ENCODE results near the gene MGAT3. TPM values are rescaled to one million over a fixed set of nuclear protein-coding genes. Genes with fewer than 3 reads are reported as not detected.

Gene MGAT3
- total RNA-seq, 1 experiment from 2014 or later, result 0.57 TPM

DNA sequence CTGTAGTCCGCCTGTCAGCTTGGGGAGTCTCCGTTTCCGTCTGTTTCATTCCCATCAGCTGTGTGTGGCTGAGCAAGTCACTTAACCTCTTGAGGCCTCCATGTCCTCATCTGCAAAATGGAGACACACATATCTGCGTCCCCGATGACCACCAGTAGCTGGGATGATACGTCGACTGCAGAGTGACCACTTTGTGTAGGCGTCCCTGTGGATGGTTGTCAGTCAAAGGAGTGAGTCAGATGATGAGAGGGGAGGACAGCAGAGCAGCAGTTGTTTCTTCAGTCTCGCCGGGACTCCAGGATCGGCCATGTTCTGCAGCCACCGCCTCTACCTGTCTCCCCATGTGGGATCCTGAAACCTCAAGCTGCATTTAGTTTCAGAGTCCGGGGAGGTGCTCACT lies 19.9 kb downstream of the MGAT3 start:
- no TSS peak for BruUV-seq (replicated peaks)
- CTCF ChIA-PET, result no interaction called here

DNA sequence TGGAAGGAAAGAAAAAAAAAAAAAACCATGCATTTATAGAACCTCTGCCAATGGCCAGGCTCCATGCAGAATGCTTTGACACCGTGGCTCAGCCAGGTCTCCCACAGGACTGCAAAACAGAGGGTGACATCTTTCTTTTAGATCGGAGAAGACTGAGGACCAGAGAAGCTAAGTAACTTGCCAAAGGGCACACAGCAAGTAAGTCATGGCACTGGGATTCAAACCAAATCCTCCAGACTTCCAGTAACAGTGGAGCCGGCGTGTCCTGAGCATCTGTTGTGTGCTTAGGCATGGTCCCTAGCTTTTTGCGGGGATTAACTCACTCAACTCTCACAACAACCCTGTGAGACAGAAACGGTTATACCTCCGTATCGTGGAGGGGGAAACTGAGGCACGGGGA lies 20.7 kb downstream of the MGAT3 start:
- no peak for DNase-seq (ENCODE audit: low read depth, low spot score)
- TF ChIP-seq SIN3A (IDR thresholded peaks at IDR 0.05; ENCODE audit: borderline replicate concordance, insufficient read depth, low read depth, low read length), result no peak
- TF ChIP-seq, protein P1, sequence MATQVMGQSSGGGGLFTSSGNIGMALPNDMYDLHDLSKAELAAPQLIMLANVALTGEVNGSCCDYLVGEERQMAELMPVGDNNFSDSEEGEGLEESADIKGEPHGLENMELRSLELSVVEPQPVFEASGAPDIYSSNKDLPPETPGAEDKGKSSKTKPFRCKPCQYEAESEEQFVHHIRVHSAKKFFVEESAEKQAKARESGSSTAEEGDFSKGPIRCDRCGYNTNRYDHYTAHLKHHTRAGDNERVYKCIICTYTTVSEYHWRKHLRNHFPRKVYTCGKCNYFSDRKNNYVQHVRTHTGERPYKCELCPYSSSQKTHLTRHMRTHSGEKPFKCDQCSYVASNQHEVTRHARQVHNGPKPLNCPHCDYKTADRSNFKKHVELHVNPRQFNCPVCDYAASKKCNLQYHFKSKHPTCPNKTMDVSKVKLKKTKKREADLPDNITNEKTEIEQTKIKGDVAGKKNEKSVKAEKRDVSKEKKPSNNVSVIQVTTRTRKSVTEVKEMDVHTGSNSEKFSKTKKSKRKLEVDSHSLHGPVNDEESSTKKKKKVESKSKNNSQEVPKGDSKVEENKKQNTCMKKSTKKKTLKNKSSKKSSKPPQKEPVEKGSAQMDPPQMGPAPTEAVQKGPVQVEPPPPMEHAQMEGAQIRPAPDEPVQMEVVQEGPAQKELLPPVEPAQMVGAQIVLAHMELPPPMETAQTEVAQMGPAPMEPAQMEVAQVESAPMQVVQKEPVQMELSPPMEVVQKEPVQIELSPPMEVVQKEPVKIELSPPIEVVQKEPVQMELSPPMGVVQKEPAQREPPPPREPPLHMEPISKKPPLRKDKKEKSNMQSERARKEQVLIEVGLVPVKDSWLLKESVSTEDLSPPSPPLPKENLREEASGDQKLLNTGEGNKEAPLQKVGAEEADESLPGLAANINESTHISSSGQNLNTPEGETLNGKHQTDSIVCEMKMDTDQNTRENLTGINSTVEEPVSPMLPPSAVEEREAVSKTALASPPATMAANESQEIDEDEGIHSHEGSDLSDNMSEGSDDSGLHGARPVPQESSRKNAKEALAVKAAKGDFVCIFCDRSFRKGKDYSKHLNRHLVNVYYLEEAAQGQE (IDR thresholded peaks at IDR 0.05; ENCODE audit: insufficient read depth in 1 of 2, low read depth in 2 of 2, low read length in 1 of 2), result no peak
- TF ChIP-seq, protein P2, sequence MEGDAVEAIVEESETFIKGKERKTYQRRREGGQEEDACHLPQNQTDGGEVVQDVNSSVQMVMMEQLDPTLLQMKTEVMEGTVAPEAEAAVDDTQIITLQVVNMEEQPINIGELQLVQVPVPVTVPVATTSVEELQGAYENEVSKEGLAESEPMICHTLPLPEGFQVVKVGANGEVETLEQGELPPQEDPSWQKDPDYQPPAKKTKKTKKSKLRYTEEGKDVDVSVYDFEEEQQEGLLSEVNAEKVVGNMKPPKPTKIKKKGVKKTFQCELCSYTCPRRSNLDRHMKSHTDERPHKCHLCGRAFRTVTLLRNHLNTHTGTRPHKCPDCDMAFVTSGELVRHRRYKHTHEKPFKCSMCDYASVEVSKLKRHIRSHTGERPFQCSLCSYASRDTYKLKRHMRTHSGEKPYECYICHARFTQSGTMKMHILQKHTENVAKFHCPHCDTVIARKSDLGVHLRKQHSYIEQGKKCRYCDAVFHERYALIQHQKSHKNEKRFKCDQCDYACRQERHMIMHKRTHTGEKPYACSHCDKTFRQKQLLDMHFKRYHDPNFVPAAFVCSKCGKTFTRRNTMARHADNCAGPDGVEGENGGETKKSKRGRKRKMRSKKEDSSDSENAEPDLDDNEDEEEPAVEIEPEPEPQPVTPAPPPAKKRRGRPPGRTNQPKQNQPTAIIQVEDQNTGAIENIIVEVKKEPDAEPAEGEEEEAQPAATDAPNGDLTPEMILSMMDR (IDR thresholded peaks at IDR 0.05), result no peak
- no peak for TF ChIP-seq POLR2AphosphoS5 (IDR thresholded peaks at IDR 0.05; ENCODE audit: low read depth, low read length)
- in situ Hi-C loops (cut with HindIII; ENCODE audit: low pct_unique_long_range_greater_than_20kb, low sequenced_read_pairs), result no loop called here
- CTCF ChIA-PET, result no interaction called here
- no peak for ATAC-seq
- intact Hi-C loops (cut with micrococcal nuclease; ENCODE audit: unreplicated experiment), result no loop called here
- Histone ChIP-seq H3K4me1 (ENCODE audit: control insufficient read depth, insufficient read depth, low read length) (no peaks in the 10 kb centered on the region), H3K27me3 (ENCODE audit: control insufficient read depth, insufficient read depth, low read length) (no peaks in the 10 kb centered on the region), H3K4me3 (ENCODE audit: low read depth in 2 of 2, low read length in 2 of 2) (no peak overlapping the region), H3K36me3 (ENCODE audit: control insufficient read depth, insufficient read depth, low read length) (no peaks in the 10 kb centered on the region), H3K9me3 (ENCODE audit: control insufficient read depth, insufficient read depth, low read depth, low read length) (no peaks in the 10 kb centered on the region), H3K27ac (ENCODE audit: low read length) (no peak overlapping the region)
- BruUV-seq (replicated peaks), result no TSS peak
- POLR2A ChIA-PET, result interaction anchor here (0.6 to 0.7 kb wide), 2 partner anchors 32 to 37 kb away, joined by 4 read pairs; no protein-coding TSS in a partner anchor

More for the DNA sequence above, 19.9 kb downstream of the MGAT3 start:
- POLR2A ChIA-PET, result no interaction called here
- ATAC-seq (no peak), DNase-seq (ENCODE audit: low read depth, low spot score) (no peak)
- no peak overlapping the region for H3K27ac ChIP-seq (ENCODE audit: low read length)
- H3K27me3 ChIP-seq (ENCODE audit: control insufficient read depth, insufficient read depth, low read length), result no peaks in the 10 kb centered on the region
- no peaks in the 10 kb centered on the region for H3K36me3 ChIP-seq (ENCODE audit: control insufficient read depth, insufficient read depth, low read length)
- H3K9me3 ChIP-seq (ENCODE audit: control insufficient read depth, insufficient read depth, low read depth, low read length), result no peaks in the 10 kb centered on the region
- H3K4me3 ChIP-seq (ENCODE audit: low read depth in 2 of 2, low read length in 2 of 2), result no peak overlapping the region
- peaks cover 2% of the 10 kb centered on the region; the same call in 1 of the 2 replicates for H3K4me1 ChIP-seq (ENCODE audit: control insufficient read depth, insufficient read depth, low read length)
- in situ Hi-C loops (cut with HindIII; ENCODE audit: low pct_unique_long_range_greater_than_20kb, low sequenced_read_pairs), result no loop called here
- TF ChIP-seq SIN3A (IDR thresholded peaks at IDR 0.05; ENCODE audit: borderline replicate concordance, insufficient read depth, low read depth, low read length), result no peak
- TF ChIP-seq, protein P2 (IDR thresholded peaks at IDR 0.05), result no peak
- TF ChIP-seq TCF7L2 (IDR thresholded peaks at IDR 0.05; ENCODE audit: low read depth, low read length), result no peak
- intact Hi-C loops (cut with micrococcal nuclease; ENCODE audit: unreplicated experiment), result no loop called here
